Right lobe of liver (tissue), 6 donors: Measurements from ENCODE around the gene SMIM44. TPM values are rescaled to one million over a fixed set of nuclear protein-coding genes. Genes with fewer than 3 reads are reported as not detected.

Experiments used
- ATAC-seq, 4 donors: fragments of 200-7000 bp; cut with Tn5 transposase; one replicate each; pipeline ENCODE4 v1.9.1; 2020; ENCODE audit warnings: mild to moderate bottlenecking in 4 of 4, moderate library complexity in 4 of 4
- DNase-seq, 3 donors: peaks; one replicate each; pipeline ENCODE4 v3.0.0-alpha.2; 2020
- H3K27ac ChIP-seq, 3 donors: fragments of 200-600 bp; one replicate each; pipeline ENCODE4 v1.8.0; 2022
- H3K27me3 ChIP-seq, 2 donors: fragments of 200-600 bp; one replicate each; pipeline ENCODE4 v1.8.0; 2022
- H3K36me3 ChIP-seq, 4 donors: fragments of 200-600 bp; sonication (generic) in 1 of 4; one replicate each; pipeline versions ENCODE4 v1.5.1 to v1.8.0; 2017 to 2022; ENCODE audit warnings: control low read depth in 1 of 4
- H3K4me1 ChIP-seq, 4 donors: fragments of 200-600 bp; sonication (generic) in 1 of 4; one replicate each; pipeline versions ENCODE4 v1.5.1 to v1.8.0; 2017 to 2022; ENCODE audit warnings: control low read depth in 1 of 4
- H3K4me3 ChIP-seq, 3 donors: fragments of 200-600 bp; one replicate each; pipeline ENCODE4 v1.8.0; 2022
- H3K9me3 ChIP-seq, 4 donors: fragments of 200-600 bp; sonication (generic) in 1 of 4; one replicate each; pipeline versions ENCODE4 v1.5.1 to v1.8.0; 2017 to 2022; ENCODE audit warnings: control low read depth in 1 of 4
- CTCF ChIP-seq, 4 donors: fragments of 200-600 bp in 3 of 4; fragments of 450-650 bp in 1 of 4; IDR thresholded peaks; one replicate each; pipeline versions ENCODE4 v1.5.1 to v1.8.0; 2016 to 2022; ENCODE audit warnings: antibody characterized with exemption in 4 of 4, mild to moderate bottlenecking in 2 of 4
- POLR2A ChIP-seq: fragments of 450-650 bp; IDR thresholded peaks from one replicate; pipeline ENCODE4 v1.6.1; 2017; ENCODE audit warnings: antibody characterized with exemption, mild to moderate bottlenecking
- WGBS: methylation state at CpG from one replicate; pipeline ENCODE4 v1.1.6; 2018; ENCODE audit warnings: low coverage, low lambda C conversion rate; ENCODE audit not compliant: insufficient coverage; ENCODE audit errors: missing lambda C conversion rate; 5-methylcytosine and 5-hydroxymethylcytosine counted together
- intact Hi-C, 2 donors: fragments of 100-400 bp; cut with DNase I; formaldehyde crosslinking; loops; one replicate each; pipeline versions ENCODE4 v1.11.2 to v1.14.1; 2022
- total RNA-seq, 6 experiments: library from RNA; depleted of rRNA in 2 of 6; stranded (reverse); fragments of >200 nt in 2 of 6; fragmentation: NEBNext Ultra II Directional in 3 of 6; extraction: Animal tissue kit (Norgen Biotek cat#: 25700) in 3 of 6; gene quantifications; one replicate each; pipeline versions ENCODE4 v1.1.0 to v1.2.4, GENCODE V29; 2016 to 2023
- donor health status: DM: no; HTN: yes; CAD: no.
- donor health status: DM: no; HTN: no; CAD: no.
- donor health status: DM: no; HTN: no; CAD: no.
- donor health status: DM: no; HTN: yes; CAD: no.
- donor health status: DM: no; HTN: yes; CAD: no.

SMIM44 gene
- total RNA-seq, 6 experiments from 2014 or later: not detected

- no peak overlapping the region for H3K4me3 ChIP-seq
- H3K9me3 ChIP-seq: no peaks in the 10 kb centered on the region
- peaks cover 0 to 23% (median 5%) of the 10 kb centered on the region in 4 donors for H3K4me1 ChIP-seq
- no peak for TF ChIP-seq POLR2A
- no peak for TF ChIP-seq CTCF (IDR thresholded peaks at IDR 0.05)
- peaks cover 5 to 36% (median 11%) of the 10 kb centered on the region in 4 donors for H3K36me3 ChIP-seq
- peak in 1 of 3 donors; percentile 23 for DNase-seq
- H3K27me3 ChIP-seq: no peaks in the 10 kb centered on the region
- intact Hi-C loops: no loop called here
- ATAC-seq: no peak
- no peak overlapping the region for H3K27ac ChIP-seq
- WGBS: 100% methylated on average over 1 of the region's 40 CpGs
These were observed 39.5 kb upstream of the SMIM44 start for GRCh38 chr19:3522421-3523360.

- intact Hi-C loops: no loop called here
- DNase-seq: no peak
- no peak for ATAC-seq
- H3K4me1 ChIP-seq: peaks cover 0 to 38% (median 13%) of the 10 kb centered on the region in 4 donors
- 52% methylated on average over 5 of the region's 7 CpGs for WGBS
- no peak for TF ChIP-seq POLR2A
- no peak overlapping the region for H3K4me3 ChIP-seq
- peaks cover under 1 to 20% (median 4%) of the 10 kb centered on the region in 4 donors for H3K36me3 ChIP-seq
- H3K9me3 ChIP-seq: no peaks in the 10 kb centered on the region
- no peak overlapping the region for H3K27ac ChIP-seq
- no peaks in the 10 kb centered on the region for H3K27me3 ChIP-seq
These were observed 37.8 kb upstream of the SMIM44 start for GRCh38 chr19:3521104-3521445.

GRCh38 chr19:3520166-3521103, 37.2 kb upstream of the SMIM44 start:
- intact Hi-C loops: no loop called here
- H3K4me3 ChIP-seq: no peak overlapping the region
- peaks cover 0 to 41% (median 14%) of the 10 kb centered on the region in 4 donors for H3K4me1 ChIP-seq
- ATAC-seq: no peak
- WGBS: 70% methylated on average over 4 of the region's 37 CpGs
- peaks cover 0 to 14% (median 0%) of the 10 kb centered on the region in 4 donors for H3K36me3 ChIP-seq
- TF ChIP-seq CTCF (IDR thresholded peaks at IDR 0.05): no peak
- TF ChIP-seq POLR2A: no peak
- DNase-seq: peak in 1 of 3 donors; percentile 23
- H3K27me3 ChIP-seq: no peaks in the 10 kb centered on the region
- H3K9me3 ChIP-seq: no peaks in the 10 kb centered on the region
- H3K27ac ChIP-seq: no peak overlapping the region

- Histone ChIP-seq H3K9me3 (no peaks in the 10 kb centered on the region), H3K36me3 (peaks cover 0 to 13% (median 0%) of the 10 kb centered on the region in 4 donors), H3K4me1 (peaks cover 0 to 38% (median 14%) of the 10 kb centered on the region in 4 donors), H3K27me3 (no peaks in the 10 kb centered on the region), H3K27ac (no peak overlapping the region), H3K4me3 (no peak overlapping the region)
- ATAC-seq (no peak), DNase-seq (peak in 1 of 3 donors; percentile 18)
- intact Hi-C loops: no loop called here
- no peak for TF ChIP-seq POLR2A
- no peak for TF ChIP-seq CTCF (IDR thresholded peaks at IDR 0.05)
- WGBS: 60% methylated on average over 2 of the region's 18 CpGs
These were observed 35.9 kb upstream of the SMIM44 start for GRCh38 chr19:3519126-3519525.
